ENCODE results near the gene COL1A2. TPM values are rescaled to one million over a fixed set of nuclear protein-coding genes. Genes with fewer than 3 reads are reported as not detected.

COL1A2 gene
- total RNA-seq, 1 donor from 2014 or later, result 110 TPM

DNA sequence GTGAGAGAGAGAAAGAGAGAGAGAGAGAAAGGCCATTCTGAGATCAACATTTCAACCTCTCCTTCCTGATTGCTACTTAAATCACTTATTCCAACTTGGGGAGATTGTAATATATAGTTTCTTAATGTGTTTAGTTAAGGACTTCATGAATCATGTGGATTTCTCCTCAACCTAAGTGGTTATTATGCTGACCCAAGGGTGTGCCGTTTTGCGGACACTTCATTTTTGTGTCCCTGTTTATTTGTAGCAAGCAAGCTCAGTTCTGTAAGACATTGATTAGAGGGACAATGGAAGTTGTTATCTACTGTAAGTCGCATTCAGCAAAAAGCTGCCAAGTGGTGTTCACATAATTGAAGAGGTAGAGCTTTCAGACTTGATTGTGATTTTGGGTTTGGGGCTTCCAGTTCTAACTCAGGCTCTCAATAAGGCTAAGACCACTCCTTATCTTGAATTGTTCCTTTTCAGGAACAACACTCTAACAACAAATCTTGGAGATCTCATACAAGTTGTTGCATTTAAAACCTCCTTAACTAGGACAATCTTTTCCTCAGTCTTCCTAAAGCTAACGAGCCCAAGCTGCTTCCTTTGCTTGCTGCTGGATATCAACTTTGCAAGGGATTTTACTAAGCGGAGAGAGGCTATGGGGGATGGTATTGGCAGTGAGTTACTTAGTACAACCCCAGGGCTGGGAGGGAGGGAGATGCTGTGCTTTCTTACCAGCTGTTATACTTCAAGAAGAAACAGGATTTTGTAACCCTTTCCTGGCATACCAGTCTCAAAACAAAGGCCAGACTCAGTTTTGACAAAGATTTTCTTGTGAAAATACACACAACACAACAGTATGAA, 19.8 kb upstream of the COL1A2 start:
- Mint-ChIP-seq H3K9me3 (peaks cover 11% of the 10 kb centered on the region), H3K4me1 (peaks cover 29% of the 10 kb centered on the region)
- DNase-seq (ENCODE audit: low read depth, low spot score), result no peak

DNA sequence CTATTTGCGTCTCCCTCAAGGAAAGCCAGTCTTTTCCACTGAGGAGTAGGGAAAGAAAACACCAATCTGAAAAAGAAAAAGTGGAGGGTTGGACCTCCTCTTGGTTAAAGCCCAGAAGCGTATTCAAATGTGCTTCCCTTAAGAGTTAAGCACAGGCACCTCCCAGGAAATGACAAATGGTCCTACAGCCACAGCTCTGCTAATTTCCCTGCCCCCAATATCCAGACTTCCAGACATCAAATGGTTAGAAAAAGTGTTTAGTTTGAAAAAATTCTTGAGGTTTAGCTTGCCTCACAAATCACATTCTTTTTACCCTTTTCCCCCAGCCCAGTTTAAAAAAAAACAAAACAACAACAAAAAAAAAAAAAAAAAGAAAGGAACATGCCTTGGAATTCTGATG, 19.0 kb upstream of the COL1A2 start:
- TF ChIP-seq, protein P1, sequence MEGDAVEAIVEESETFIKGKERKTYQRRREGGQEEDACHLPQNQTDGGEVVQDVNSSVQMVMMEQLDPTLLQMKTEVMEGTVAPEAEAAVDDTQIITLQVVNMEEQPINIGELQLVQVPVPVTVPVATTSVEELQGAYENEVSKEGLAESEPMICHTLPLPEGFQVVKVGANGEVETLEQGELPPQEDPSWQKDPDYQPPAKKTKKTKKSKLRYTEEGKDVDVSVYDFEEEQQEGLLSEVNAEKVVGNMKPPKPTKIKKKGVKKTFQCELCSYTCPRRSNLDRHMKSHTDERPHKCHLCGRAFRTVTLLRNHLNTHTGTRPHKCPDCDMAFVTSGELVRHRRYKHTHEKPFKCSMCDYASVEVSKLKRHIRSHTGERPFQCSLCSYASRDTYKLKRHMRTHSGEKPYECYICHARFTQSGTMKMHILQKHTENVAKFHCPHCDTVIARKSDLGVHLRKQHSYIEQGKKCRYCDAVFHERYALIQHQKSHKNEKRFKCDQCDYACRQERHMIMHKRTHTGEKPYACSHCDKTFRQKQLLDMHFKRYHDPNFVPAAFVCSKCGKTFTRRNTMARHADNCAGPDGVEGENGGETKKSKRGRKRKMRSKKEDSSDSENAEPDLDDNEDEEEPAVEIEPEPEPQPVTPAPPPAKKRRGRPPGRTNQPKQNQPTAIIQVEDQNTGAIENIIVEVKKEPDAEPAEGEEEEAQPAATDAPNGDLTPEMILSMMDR (conservative IDR thresholded peaks at IDR 0.05), result no peak
- Mint-ChIP-seq H3K36me3 (ENCODE audit: low read depth) (no peaks in the 10 kb centered on the region), H3K27ac (ENCODE audit: unreplicated experiment) (peak overlapping the region; percentile 16), H3K9me3 (peaks cover 11% of the 10 kb centered on the region), H3K4me1 (peaks cover 29% of the 10 kb centered on the region), H3K4me3 (peak overlapping the region; percentile 12), H3K27me3 (ENCODE audit: low read depth) (no peaks in the 10 kb centered on the region)
- no peak for DNase-seq (ENCODE audit: low read depth, low spot score)

More for the DNA sequence above, 19.8 kb upstream of the COL1A2 start:
- Mint-ChIP-seq H3K27me3 (ENCODE audit: low read depth) (no peaks in the 10 kb centered on the region), H3K36me3 (ENCODE audit: low read depth) (no peaks in the 10 kb centered on the region), H3K27ac (ENCODE audit: unreplicated experiment) (peak overlapping the region; percentile 85), H3K4me3 (peak overlapping the region; percentile 72)
- TF ChIP-seq, protein P1 (conservative IDR thresholded peaks at IDR 0.05), result no peak

DNA sequence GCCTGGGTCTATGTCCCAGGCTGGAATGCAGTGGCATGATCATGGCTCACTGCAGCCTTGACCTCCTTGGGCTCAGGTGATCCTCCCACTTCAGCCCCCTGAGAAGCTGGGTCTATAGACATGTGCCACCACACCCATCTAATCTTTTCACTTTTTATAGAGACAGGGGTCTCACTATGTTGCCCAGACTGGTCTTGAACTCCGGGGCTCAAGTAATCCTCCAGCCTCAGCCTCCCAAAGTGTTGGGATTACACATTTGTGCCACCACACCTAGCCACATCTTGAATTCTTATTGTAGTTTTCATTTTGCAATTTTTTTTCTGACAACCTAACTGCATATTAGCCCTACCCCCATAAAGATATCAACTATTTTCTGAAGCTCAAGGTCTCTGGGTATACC, 18.4 kb upstream of the COL1A2 start:
- H3K4me1 Mint-ChIP-seq, result peaks cover 29% of the 10 kb centered on the region
- no peaks in the 10 kb centered on the region for H3K36me3 Mint-ChIP-seq (ENCODE audit: low read depth)
- no peak for DNase-seq (ENCODE audit: low read depth, low spot score)
- no peak overlapping the region for H3K27ac Mint-ChIP-seq (ENCODE audit: unreplicated experiment)
- H3K27me3 Mint-ChIP-seq (ENCODE audit: low read depth), result no peaks in the 10 kb centered on the region
- H3K9me3 Mint-ChIP-seq, result peaks cover 11% of the 10 kb centered on the region
- TF ChIP-seq, protein P1 (conservative IDR thresholded peaks at IDR 0.05), result no peak
- H3K4me3 Mint-ChIP-seq, result no peak overlapping the region

DNA sequence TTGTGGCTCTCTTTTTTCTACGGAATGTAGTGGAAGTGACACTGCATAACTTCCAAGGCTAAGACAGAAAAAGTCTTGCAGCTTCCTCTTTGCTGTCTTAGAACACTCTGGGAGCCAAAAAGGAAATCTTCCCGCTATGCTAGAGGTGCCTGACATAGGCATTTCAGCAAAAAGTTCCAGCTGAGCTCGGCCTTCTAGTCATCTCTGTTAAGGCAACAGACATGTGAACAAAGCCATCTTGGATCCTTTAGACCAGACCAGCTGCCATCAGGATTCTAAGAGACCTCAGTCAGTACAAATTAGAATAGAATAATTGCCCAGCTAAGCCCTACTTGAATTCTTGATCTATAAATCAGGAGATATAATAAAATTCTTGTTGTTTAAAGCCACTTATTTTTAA, 16.3 kb upstream of the COL1A2 start:
- TF ChIP-seq, protein P1 (conservative IDR thresholded peaks at IDR 0.05), result no peak
- no peaks in the 10 kb centered on the region for H3K36me3 Mint-ChIP-seq (ENCODE audit: low read depth)

DNA sequence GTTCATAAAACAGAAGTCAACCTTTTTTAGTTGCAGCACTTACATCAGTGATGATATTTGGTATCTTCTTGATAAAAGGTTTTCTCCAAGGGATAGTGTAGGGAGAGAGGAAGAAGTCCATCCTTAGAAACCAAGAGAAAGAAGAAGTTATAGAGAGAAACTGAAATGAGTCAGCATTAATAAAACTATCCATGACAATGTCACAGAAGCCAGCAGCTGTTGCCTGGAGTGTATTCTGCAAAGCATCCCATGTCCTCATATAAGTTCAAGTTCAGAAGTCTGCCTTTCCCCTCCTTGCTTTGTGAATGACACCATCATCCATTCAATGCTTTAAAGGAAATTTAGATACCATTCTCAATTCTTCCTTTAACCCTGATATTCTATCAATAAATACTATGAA, 14.4 kb upstream of the COL1A2 start:
- H3K27me3 Mint-ChIP-seq (ENCODE audit: low read depth), result no peaks in the 10 kb centered on the region
- no peak overlapping the region for H3K4me3 Mint-ChIP-seq
- H3K9me3 Mint-ChIP-seq, result no peaks in the 10 kb centered on the region
- peaks cover 7% of the 10 kb centered on the region for H3K4me1 Mint-ChIP-seq
- H3K27ac Mint-ChIP-seq (ENCODE audit: unreplicated experiment), result no peak overlapping the region
- no peak for DNase-seq (ENCODE audit: low read depth, low spot score)
- H3K36me3 Mint-ChIP-seq (ENCODE audit: low read depth), result no peaks in the 10 kb centered on the region
- TF ChIP-seq, protein P1 (conservative IDR thresholded peaks at IDR 0.05), result no peak

More for the DNA sequence above, 16.3 kb upstream of the COL1A2 start:
- Mint-ChIP-seq H3K27me3 (ENCODE audit: low read depth) (no peaks in the 10 kb centered on the region), H3K27ac (ENCODE audit: unreplicated experiment) (no peak overlapping the region), H3K4me3 (no peak overlapping the region), H3K9me3 (peaks cover 3% of the 10 kb centered on the region), H3K4me1 (peaks cover 24% of the 10 kb centered on the region)
- no peak for DNase-seq (ENCODE audit: low read depth, low spot score)
